Neural crest cell (in vitro differentiated cells): ENCODE results near the gene GSK3B. TPM values are rescaled to one million over a fixed set of nuclear protein-coding genes. Genes with fewer than 3 reads are reported as not detected.
A peak's percentile ranks its signal among the peaks of the same experiment; 100 is the strongest.

ENCODE experiments used
- DNase-seq: peaks from one replicate; pipeline ENCODE4 v3.0.0; 2021; ENCODE audit warnings: low read depth, mixed read lengths, low spot score
- H3K27ac Mint-ChIP-seq: one replicate; pipeline ENCODE4 v1.8.0; 2021; ENCODE audit warnings: mild to moderate bottlenecking, mixed read lengths; ENCODE audit not compliant: unreplicated experiment
- H3K27me3 Mint-ChIP-seq: 2 replicates; pipeline ENCODE4 v1.8.0; 2021; ENCODE audit warnings: low read depth, mild to moderate bottlenecking, mixed read lengths
- H3K36me3 Mint-ChIP-seq: 2 replicates; pipeline ENCODE4 v1.8.0; 2021; ENCODE audit warnings: low read depth, mild to moderate bottlenecking, mixed read lengths
- H3K4me1 Mint-ChIP-seq: 2 replicates; pipeline ENCODE4 v1.8.0; 2021; ENCODE audit warnings: mixed read lengths
- H3K4me3 Mint-ChIP-seq: one replicate; pipeline ENCODE4 v1.8.0; 2021; ENCODE audit warnings: mild to moderate bottlenecking, mixed read lengths
- H3K9me3 Mint-ChIP-seq: 2 replicates; pipeline ENCODE4 v1.8.0; 2021; ENCODE audit warnings: mixed read lengths
- total RNA-seq: library from RNA; stranded (reverse); gene quantifications from 2 replicates; pipeline ENCODE4 v1.2.1, GENCODE V29; 2021
- TF ChIP-seq, protein P1 (sequence below): fragments of 200-600 bp; sonication (generic); conservative IDR thresholded peaks from 2 replicates; pipeline ENCODE4 v1.5.0; 2021; ENCODE audit warnings: antibody characterized with exemption, mild to moderate bottlenecking

Gene GSK3B
- total RNA-seq, 1 donor from 2014 or later = 81.5 TPM

DNA sequence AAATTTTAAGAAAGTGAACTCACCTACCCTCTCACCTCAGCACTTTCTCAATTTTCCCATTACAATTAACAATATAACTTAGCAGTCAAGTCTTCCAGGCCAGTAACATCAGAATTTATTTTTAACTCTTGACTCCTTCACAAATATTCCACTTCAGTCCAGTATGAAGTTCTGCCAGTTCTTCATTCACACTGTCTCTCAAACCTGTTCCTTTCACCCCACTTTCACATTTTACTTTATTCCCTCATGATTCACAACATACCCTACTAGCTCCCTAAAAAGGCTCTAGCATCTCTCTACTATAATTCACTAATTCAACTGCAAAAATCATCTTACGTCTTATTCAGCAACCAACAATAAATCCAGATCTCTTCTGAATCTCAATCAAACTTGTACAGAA, 3.8 kb downstream of the GSK3B start:
- no peak overlapping the region for H3K4me3 Mint-ChIP-seq
- TF ChIP-seq, protein P1, sequence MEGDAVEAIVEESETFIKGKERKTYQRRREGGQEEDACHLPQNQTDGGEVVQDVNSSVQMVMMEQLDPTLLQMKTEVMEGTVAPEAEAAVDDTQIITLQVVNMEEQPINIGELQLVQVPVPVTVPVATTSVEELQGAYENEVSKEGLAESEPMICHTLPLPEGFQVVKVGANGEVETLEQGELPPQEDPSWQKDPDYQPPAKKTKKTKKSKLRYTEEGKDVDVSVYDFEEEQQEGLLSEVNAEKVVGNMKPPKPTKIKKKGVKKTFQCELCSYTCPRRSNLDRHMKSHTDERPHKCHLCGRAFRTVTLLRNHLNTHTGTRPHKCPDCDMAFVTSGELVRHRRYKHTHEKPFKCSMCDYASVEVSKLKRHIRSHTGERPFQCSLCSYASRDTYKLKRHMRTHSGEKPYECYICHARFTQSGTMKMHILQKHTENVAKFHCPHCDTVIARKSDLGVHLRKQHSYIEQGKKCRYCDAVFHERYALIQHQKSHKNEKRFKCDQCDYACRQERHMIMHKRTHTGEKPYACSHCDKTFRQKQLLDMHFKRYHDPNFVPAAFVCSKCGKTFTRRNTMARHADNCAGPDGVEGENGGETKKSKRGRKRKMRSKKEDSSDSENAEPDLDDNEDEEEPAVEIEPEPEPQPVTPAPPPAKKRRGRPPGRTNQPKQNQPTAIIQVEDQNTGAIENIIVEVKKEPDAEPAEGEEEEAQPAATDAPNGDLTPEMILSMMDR = no peak
- DNase-seq = no peak
- peaks cover 4% of the 10 kb centered on the region for H3K36me3 Mint-ChIP-seq
- no peak overlapping the region for H3K27ac Mint-ChIP-seq
- H3K4me1 Mint-ChIP-seq = peaks cover 19% of the 10 kb centered on the region
- no peaks in the 10 kb centered on the region for H3K9me3 Mint-ChIP-seq
- H3K27me3 Mint-ChIP-seq = peaks cover 6% of the 10 kb centered on the region

DNA sequence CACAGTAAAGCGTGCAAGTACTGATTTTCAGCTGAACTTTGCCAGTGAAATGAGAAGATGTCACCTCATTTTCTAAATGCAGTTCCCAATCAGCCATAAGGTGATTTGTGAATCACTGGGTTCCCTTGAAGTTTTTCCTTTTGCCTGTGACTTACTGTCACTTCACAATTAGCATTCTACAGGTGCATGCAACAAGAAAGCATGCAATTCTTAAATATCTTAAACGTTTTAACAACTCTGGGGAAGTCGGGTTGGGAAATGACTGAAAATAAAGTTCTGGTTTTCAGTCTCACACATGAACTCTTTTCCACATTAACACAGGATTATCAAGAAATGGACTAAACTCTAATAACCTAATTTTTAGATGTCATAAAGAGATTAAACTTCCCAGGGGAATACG, 5.2 kb downstream of the GSK3B start:
- no peaks in the 10 kb centered on the region for H3K27me3 Mint-ChIP-seq
- no peak for DNase-seq
- peaks cover 23% of the 10 kb centered on the region for H3K4me1 Mint-ChIP-seq
- peaks cover 4% of the 10 kb centered on the region for H3K36me3 Mint-ChIP-seq
- H3K9me3 Mint-ChIP-seq = no peaks in the 10 kb centered on the region
- H3K4me3 Mint-ChIP-seq = peak overlapping the region; percentile 52
- no peak overlapping the region for H3K27ac Mint-ChIP-seq
- TF ChIP-seq, protein P1 = no peak

- H3K4me1 Mint-ChIP-seq = peaks cover 25% of the 10 kb centered on the region
- TF ChIP-seq, protein P1 = no peak
- H3K27me3 Mint-ChIP-seq = no peaks in the 10 kb centered on the region
- H3K4me3 Mint-ChIP-seq = peak overlapping the region; percentile 1
- H3K36me3 Mint-ChIP-seq = peaks cover 4% of the 10 kb centered on the region
- no peaks in the 10 kb centered on the region for H3K9me3 Mint-ChIP-seq
- no peak overlapping the region for H3K27ac Mint-ChIP-seq
- no peak for DNase-seq
These were observed 5.6 kb downstream of the GSK3B start for GRCh38 chr3:120088622-120089021.

GRCh38 chr3:120081719-120082118, 12.5 kb downstream of the GSK3B start:
- no peaks in the 10 kb centered on the region for H3K9me3 Mint-ChIP-seq
- H3K4me3 Mint-ChIP-seq = no peak overlapping the region
- peaks cover 8% of the 10 kb centered on the region for H3K36me3 Mint-ChIP-seq
- H3K27ac Mint-ChIP-seq = no peak overlapping the region
- DNase-seq = no peak
- H3K27me3 Mint-ChIP-seq = no peaks in the 10 kb centered on the region
- peaks cover 24% of the 10 kb centered on the region for H3K4me1 Mint-ChIP-seq
- TF ChIP-seq, protein P1 = no peak

DNA sequence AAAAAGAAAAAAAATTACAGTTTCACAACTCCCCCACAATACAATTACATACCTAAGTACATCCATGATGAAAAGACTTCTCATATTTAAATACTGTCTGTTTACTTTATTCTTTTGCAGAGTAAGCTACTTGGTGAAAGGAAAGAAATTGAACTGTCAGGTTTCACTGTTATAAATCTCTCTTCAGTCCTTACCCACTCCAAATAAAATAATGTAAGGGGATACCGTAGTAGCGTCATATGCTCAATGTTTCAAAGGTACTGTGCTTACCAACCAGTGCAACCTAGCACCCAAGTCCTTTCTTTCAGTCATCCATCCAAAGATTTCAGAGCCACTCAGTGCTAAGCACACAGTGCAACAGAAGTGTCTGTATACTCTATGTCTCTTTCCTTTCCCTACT, 13.4 kb downstream of the GSK3B start:
- Mint-ChIP-seq H3K4me3 (no peak overlapping the region), H3K36me3 (peaks cover 13% of the 10 kb centered on the region), H3K27ac (no peak overlapping the region)

More for the DNA sequence above, 13.4 kb downstream of the GSK3B start:
- TF ChIP-seq, protein P1 = no peak
- H3K9me3 Mint-ChIP-seq = peaks cover 5% of the 10 kb centered on the region
- no peak for DNase-seq
- H3K27me3 Mint-ChIP-seq = no peaks in the 10 kb centered on the region
- peaks cover 24% of the 10 kb centered on the region for H3K4me1 Mint-ChIP-seq
